Thoracic aorta (tissue), 2 donors: Measurements from ENCODE around the gene GBF1. TPM values are rescaled to one million over a fixed set of nuclear protein-coding genes. Genes with fewer than 3 reads are reported as not detected.

Experiments
- ATAC-seq: fragments of 150-250 bp; one replicate; pipeline ENCODE4 v1.8.0; 2017; ENCODE audit warnings: low read depth; ENCODE audit not compliant: insufficient number of reproducible peaks, low FRiP score
- DNase-seq: peaks from one replicate; pipeline ENCODE4 v3.0.0-alpha.2; 2020; ENCODE audit warnings: low spot score
- H3K27ac ChIP-seq, 2 donors: fragments of 200-600 bp; sonication (generic); 1 replicate in 1 of 2; 2 replicates in 1 of 2; pipeline ENCODE4 v1.5.1; 2016; ENCODE audit warnings: mild to moderate bottlenecking in 2 of 2, moderate library complexity in 2 of 2
- H3K27me3 ChIP-seq: fragments of 200-600 bp; sonication (generic); replicated peaks from 2 replicates; pipeline ENCODE4 v1.6.0; 2016; ENCODE audit warnings: mild to moderate bottlenecking; ENCODE audit not compliant: insufficient read depth
- H3K36me3 ChIP-seq: fragments of 200-600 bp; sonication (generic); one replicate; pipeline ENCODE4 v1.5.1; 2016
- H3K4me1 ChIP-seq, 2 donors: fragments of 200-600 bp; sonication (generic); 1 replicate in 1 of 2; 2 replicates in 1 of 2; pipeline versions ENCODE4 v1.5.1 to v1.6.0; 2016; ENCODE audit warnings: low read depth in 2 of 2, mild to moderate bottlenecking in 1 of 2; ENCODE audit not compliant: control insufficient read depth in 1 of 2
- H3K4me3 ChIP-seq: fragments of 200-600 bp; sonication (generic); 2 replicates; pipeline ENCODE4 v1.5.1; 2016; ENCODE audit warnings: mild to moderate bottlenecking
- H3K9me3 ChIP-seq: fragments of 200-600 bp; sonication (generic); 2 replicates; pipeline ENCODE4 v1.5.1; 2016
- total RNA-seq, 2 donors: library from RNA; depleted of rRNA; stranded (reverse); fragments of >200 nt; gene quantifications; one replicate each; pipeline versions ENCODE4 v1.1.0 to v1.2.3, GENCODE V29; 2016
- TF ChIP-seq, protein P1 (sequence below): fragments of 200-600 bp; sonication (generic); IDR thresholded peaks from one replicate; pipeline ENCODE4 v1.5.1; 2019; ENCODE audit warnings: antibody characterized with exemption

GBF1 gene
- total RNA-seq, 2 donors from 2014 or later, result 38.1 to 44.9 TPM

DNA sequence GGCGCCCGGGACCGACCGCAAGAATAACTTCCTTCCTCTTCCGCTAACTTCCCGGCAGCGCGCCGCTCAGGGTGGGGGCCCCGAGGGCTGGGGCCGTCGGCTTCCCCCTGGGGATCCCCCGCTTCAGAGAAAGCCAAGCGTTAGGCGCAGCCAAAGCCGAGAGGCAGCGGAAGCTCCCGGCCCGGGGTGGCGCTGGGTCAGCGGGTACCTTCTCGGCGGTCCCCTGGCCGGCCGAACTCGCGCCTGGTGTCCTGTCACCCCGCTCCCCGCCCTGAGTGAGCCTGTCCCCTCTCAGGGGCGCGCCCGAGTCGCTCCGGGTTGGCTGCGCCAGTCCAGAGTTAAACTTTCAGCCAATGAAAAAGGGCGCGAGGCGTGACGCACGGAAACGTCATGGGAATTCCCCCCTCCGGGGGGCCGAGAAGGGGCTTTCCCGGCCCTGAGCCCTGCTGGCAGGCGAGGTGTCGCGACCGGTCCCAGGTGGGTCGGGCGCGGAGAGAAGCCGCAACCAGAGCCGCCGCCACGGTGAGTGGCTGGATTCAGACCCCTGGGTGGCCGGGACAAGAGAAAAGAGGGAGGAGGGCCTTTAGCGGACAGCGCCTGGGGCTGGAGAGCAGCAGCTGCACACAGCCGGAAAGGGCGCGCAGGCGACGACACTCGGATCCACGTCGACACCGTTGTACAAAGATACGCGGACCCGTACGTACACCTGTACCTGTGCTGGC, 148.9 kb downstream of the GBF1 start:
- TF ChIP-seq, protein P1, sequence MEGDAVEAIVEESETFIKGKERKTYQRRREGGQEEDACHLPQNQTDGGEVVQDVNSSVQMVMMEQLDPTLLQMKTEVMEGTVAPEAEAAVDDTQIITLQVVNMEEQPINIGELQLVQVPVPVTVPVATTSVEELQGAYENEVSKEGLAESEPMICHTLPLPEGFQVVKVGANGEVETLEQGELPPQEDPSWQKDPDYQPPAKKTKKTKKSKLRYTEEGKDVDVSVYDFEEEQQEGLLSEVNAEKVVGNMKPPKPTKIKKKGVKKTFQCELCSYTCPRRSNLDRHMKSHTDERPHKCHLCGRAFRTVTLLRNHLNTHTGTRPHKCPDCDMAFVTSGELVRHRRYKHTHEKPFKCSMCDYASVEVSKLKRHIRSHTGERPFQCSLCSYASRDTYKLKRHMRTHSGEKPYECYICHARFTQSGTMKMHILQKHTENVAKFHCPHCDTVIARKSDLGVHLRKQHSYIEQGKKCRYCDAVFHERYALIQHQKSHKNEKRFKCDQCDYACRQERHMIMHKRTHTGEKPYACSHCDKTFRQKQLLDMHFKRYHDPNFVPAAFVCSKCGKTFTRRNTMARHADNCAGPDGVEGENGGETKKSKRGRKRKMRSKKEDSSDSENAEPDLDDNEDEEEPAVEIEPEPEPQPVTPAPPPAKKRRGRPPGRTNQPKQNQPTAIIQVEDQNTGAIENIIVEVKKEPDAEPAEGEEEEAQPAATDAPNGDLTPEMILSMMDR, result peak; percentile 91
- Histone ChIP-seq H3K36me3 (no peaks in the 10 kb centered on the region), H3K27ac (peak overlapping the region; percentile 92 to 96), H3K4me1 (peaks cover 12 to 27% of the 10 kb centered on the region in 2 donors), H3K27me3 (no peaks in the 10 kb centered on the region), H3K4me3 (peak overlapping the region; percentile 87), H3K9me3 (no peaks in the 10 kb centered on the region)
- ATAC-seq (peak; percentile 61), DNase-seq (peak; percentile 75)

DNA sequence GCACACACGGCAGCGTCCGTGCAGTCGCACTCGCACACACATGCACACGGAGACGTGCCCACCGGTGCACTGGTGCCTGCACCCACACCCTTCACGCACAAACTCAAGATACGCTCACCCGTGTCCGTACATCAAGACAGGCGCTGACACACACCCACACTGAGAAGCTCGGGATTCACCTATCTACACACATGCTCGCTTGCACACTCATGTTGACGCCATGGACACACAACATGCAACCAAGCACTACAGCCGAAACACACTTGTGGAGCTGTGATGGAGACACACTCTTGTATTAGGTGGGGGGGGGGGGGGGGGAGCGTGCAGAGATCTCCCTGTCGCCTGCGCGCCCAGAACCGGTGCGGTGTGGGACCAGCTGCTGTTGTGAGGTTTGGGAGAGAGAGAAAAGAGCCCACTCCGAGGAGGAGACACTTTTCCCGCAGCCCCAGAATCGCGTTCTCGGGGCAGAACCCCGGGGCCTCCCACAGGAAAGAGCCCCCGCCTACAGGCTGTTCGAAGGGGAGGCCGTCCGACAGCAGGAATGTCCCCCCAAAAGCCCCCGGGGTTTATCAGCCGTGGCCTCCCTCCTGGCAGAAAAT, 149.6 kb downstream of the GBF1 start:
- ATAC-seq (no peak), DNase-seq (no peak)
- peak overlapping the region; percentile 92 to 96 for H3K27ac ChIP-seq
- H3K9me3 ChIP-seq, result no peaks in the 10 kb centered on the region
- no peaks in the 10 kb centered on the region for H3K27me3 ChIP-seq
- TF ChIP-seq, protein P1, result no peak
- H3K36me3 ChIP-seq, result no peaks in the 10 kb centered on the region
- H3K4me3 ChIP-seq, result peak overlapping the region; percentile 87
- H3K4me1 ChIP-seq, result peaks cover 15 to 31% of the 10 kb centered on the region in 2 donors

DNA sequence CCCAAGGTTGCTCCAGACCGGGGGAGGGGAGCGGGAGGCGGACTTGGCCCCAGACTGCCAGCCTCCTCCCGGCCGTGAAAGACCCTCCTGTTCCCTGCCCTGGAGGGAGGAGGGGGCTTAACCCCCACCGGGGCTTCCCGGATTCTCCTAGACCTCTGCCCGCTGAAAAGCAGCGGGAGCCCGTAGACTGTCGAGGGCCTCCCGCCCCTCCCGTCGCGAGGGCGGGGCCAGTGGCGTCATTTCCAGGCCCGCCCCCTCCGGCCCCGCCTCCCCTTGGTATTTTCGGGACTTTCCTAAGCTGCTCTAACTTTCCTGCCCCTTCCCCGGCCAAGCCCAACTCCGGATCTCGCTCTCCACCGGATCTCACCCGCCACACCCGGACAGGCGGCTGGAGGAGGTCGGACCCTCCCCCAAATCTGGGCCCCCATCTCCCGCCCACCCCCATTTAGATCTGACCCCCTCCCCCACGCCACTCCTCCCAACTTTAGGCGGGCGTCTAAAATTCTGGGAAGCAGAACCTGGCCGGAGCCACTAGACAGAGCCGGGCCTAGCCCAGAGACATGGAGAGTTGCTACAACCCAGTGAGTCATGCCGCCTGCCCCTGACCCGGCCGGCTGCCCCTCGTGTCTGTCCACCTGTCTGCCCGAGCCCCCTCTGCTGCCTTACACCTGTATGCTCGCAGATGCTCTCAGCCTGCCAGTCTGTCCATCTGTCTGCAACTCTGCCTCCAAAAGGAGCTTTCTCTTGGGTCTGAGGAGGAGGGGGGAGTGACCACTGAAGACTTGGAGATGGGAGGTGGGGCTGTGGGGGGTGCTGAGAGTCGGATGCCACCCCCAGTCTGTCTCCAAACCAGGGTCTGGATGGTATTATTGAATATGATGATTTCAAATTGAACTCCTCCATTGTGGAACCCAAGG, 150.3 kb downstream of the GBF1 start, which contains the start of gene NFKB2:
Gene NFKB2, plus strand, starts transcription at position 306 of the 917 bp plus-strand sequence. Its CDS starts 255 bp downstream, at position 561.
- Histone ChIP-seq H3K9me3 (no peaks in the 10 kb centered on the region), H3K4me1 (peaks cover 15 to 34% of the 10 kb centered on the region in 2 donors), H3K36me3 (no peaks in the 10 kb centered on the region), H3K27ac (peak within 1 kb of the TSS; percentile 92 to 96), H3K4me3 (peak within 1 kb of the TSS; percentile 87), H3K27me3 (no peaks in the 10 kb centered on the region)
- peak; percentile 40 for DNase-seq
- ATAC-seq, result peak; percentile 62
- TF ChIP-seq, protein P1, result no peak

DNA sequence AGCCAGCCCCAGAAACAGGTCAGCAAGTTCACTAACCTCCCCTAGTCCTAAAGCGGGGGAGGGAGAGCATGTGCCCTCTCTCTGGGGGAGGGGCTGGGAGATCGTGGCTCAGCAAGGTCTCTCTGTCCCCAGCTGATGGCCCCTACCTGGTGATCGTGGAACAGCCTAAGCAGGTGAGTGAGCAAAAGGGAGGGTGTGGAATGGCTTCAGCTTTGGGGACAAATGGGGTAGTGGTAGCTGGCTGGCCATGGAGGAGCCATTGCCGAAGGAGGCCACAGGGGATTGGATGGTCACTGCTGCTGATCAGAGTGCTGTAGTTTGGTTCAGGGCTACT, 151.0 kb downstream of the GBF1 start:
- H3K4me1 ChIP-seq, result peaks cover 15 to 34% of the 10 kb centered on the region in 2 donors
- ATAC-seq, result no peak
- peak overlapping the region; percentile 92 to 96 for H3K27ac ChIP-seq
- TF ChIP-seq, protein P1, result no peak
- H3K4me3 ChIP-seq, result peak overlapping the region; percentile 87
- H3K36me3 ChIP-seq, result peaks cover 2% of the 10 kb centered on the region
- H3K27me3 ChIP-seq, result no peaks in the 10 kb centered on the region
- H3K9me3 ChIP-seq, result no peaks in the 10 kb centered on the region
- DNase-seq, result no peak
